Left ventricle myocardium inferior (tissue), 1 donor: ENCODE results near the gene ARHGEF37. TPM values are rescaled to one million over a fixed set of nuclear protein-coding genes. Genes with fewer than 3 reads are reported as not detected.
A peak's percentile ranks its signal among the peaks of the same experiment; 100 is the strongest.
"Not testable (repeated sequence)": the region's sequence is repeated elsewhere in the genome, so short reads cannot be mapped to it uniquely, and the experiment has no call there.

Experiments
- DNase-seq: peaks from one replicate; pipeline ENCODE4 v3.0.0-alpha.2; 2020
- H3K27ac ChIP-seq: fragments of 200-600 bp; replicated peaks from 2 replicates; pipeline ENCODE4 v1.8.0; 2021
- H3K27me3 ChIP-seq: fragments of 200-600 bp; 2 replicates; pipeline ENCODE4 v1.8.0; 2021; ENCODE audit warnings: low read depth
- H3K36me3 ChIP-seq: fragments of 200-600 bp; 2 replicates; pipeline ENCODE4 v1.8.0; 2021
- H3K4me1 ChIP-seq: fragments of 200-600 bp; 2 replicates; pipeline ENCODE4 v1.8.0; 2021
- H3K4me3 ChIP-seq: fragments of 200-600 bp; 2 replicates; pipeline ENCODE4 v1.8.0; 2021; ENCODE audit warnings: mild to moderate bottlenecking, moderate library complexity
- H3K9me3 ChIP-seq: fragments of 200-600 bp; replicated peaks from 2 replicates; pipeline ENCODE4 v1.8.0; 2021
- CTCF ChIP-seq: fragments of 200-600 bp; IDR thresholded peaks from 2 replicates; pipeline ENCODE4 v1.8.0; 2021; ENCODE audit warnings: antibody characterized with exemption, mild to moderate bottlenecking, borderline replicate concordance
- intact Hi-C: fragments of 100-400 bp; cut with micrococcal nuclease; formaldehyde crosslinking; loops from one replicate; pipeline ENCODE4 v1.11.0; 2022
- total RNA-seq: library from RNA; stranded (reverse); fragmentation: NEBNext Ultra II Directional; extraction: Animal tissue kit (Norgen Biotek cat#: 25700); gene quantifications from one replicate; pipeline ENCODE4 v1.2.1, GENCODE V29; 2021
- donor health status: DM: no; HTN: yes; CAD: no; lungs with severe emphysema.

ARHGEF37 gene
- total RNA-seq, 1 donor from 2014 or later, result 22.8 TPM

DNA sequence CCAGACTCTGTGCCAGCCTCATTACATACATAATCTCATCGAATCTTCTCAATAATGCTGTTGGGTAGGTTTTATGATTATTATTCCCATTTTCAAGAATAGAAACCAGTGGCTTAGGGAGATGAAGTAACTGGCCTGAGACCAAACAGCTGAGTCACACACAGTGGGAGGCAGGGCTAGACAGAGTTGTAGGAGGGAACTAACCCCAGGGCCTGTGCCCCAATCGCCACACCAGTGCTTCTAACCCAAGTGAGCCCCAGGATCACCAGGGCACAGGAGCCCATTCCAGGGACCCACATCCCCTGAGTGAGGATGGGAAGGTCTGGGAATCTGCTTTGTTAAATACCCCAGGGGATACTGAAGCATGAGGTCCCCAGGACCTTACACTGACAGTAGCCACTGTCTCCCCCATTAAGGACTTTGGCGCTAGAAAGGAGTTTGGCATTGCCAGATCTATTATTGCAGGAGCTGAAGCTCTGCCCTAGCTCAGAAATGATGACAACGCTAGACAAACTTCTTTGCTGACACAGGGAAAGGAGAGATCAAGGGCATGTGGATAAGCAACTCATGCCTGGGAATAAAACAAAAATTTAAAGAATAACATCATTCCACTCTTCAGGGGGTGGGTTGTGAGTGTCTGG, 85.0 kb downstream of the ARHGEF37 start:
- no peak overlapping the region for H3K4me3 ChIP-seq
- H3K27ac ChIP-seq, result peak overlapping the region; percentile 68
- TF ChIP-seq CTCF, result no peak
- peaks cover 44% of the 10 kb centered on the region for H3K4me1 ChIP-seq
- H3K27me3 ChIP-seq, result no peaks in the 10 kb centered on the region
- DNase-seq, result no peak
- H3K36me3 ChIP-seq, result no peaks in the 10 kb centered on the region
- peaks cover 12% of the 10 kb centered on the region for H3K9me3 ChIP-seq
- intact Hi-C loops, result loop anchor here (2.0 kb wide), 1 partner anchor 162 kb away; no protein-coding TSS in a partner anchor

DNA sequence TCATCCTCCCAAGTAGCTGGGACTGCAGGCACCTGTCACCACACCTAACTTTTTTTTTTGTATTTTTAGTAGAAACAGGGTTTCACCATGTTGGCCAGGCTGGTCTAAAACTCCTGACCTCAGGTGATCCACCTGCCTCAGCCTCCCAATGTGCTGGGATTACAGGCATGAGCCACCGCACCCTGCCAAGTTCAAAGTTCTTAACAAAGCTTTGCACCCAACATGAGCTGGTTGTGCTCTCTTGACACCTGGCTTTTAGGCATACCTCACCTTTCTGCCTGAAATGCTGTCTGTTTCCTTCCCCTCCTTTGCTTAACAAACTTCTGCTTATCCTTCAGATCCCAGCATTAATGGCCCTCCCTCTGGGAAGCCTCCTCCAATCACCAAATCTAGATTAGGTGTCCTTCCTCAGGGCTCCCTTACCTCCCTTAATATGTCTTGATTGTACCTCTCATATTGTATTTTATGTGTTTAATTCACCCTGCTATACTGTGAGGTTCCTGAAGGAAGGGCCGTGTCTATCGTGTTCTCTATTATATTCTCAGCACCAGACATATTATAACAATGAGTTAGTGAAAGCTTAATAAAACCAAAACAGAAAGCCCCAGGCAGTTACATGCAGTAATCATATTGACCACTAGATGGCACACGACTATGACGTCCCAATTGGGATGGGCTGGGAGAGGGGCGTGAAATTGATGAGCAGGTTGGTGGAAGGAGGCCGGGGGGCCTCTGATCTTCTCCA, 86.0 kb downstream of the ARHGEF37 start:
- Histone ChIP-seq H3K27ac (peak overlapping the region; percentile 68), H3K4me1 (peaks cover 48% of the 10 kb centered on the region), H3K9me3 (peaks cover 12% of the 10 kb centered on the region), H3K27me3 (no peaks in the 10 kb centered on the region), H3K4me3 (no peak overlapping the region), H3K36me3 (no peaks in the 10 kb centered on the region)
- peak; percentile 87 for TF ChIP-seq CTCF
- no peak for DNase-seq
- intact Hi-C loops, result loop anchor here (2.0 kb wide), 1 partner anchor 162 kb away; no protein-coding TSS in a partner anchor

DNA sequence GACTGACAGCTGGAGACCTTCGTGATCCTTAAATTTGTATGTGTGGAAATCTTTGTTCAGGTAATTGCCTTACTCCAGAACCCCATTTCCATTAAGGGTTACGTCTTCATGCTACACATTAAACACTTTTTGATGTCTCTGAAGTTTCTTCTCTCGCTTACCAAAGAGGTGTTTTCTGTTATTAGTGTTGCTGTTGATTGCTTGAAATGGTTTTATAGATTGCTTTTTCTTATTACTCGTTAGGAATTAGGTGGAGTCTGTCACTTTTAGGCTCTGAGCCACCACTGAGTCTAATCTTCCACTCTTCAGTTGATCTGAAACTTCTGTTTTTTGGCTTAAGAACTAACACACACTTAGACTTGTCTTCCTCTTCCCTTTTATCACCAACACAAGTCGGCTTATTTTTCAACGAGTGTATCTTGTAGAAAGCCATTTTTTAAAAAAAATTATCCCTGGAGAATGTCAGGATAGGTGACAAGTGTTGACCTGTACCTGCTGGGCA, 86.6 kb downstream of the ARHGEF37 start:
- no peak for DNase-seq
- intact Hi-C loops, result loop anchor here (2.0 kb wide), 1 partner anchor 161 kb away; no protein-coding TSS in a partner anchor
- peak overlapping the region; percentile 68 for H3K27ac ChIP-seq
- H3K27me3 ChIP-seq, result no peaks in the 10 kb centered on the region
- no peak overlapping the region for H3K4me3 ChIP-seq
- no peaks in the 10 kb centered on the region for H3K36me3 ChIP-seq
- H3K9me3 ChIP-seq, result peaks cover 12% of the 10 kb centered on the region
- peak; percentile 7 for TF ChIP-seq CTCF
- peaks cover 48% of the 10 kb centered on the region for H3K4me1 ChIP-seq

- H3K4me1 ChIP-seq, result peaks cover 41% of the 10 kb centered on the region
- H3K4me3 ChIP-seq, H3K36me3 ChIP-seq, H3K27me3 ChIP-seq, DNase-seq, intact Hi-C loops, H3K27ac ChIP-seq: not testable (repeated sequence)
- peaks cover 12% of the 10 kb centered on the region for H3K9me3 ChIP-seq
These were observed 88.0 kb downstream of the ARHGEF37 start for GRCh38 chr5:149669273-149669672.

- Histone ChIP-seq H3K36me3 (no peaks in the 10 kb centered on the region), H3K27me3 (no peaks in the 10 kb centered on the region), H3K27ac (no peak overlapping the region), H3K9me3 (peaks cover 12% of the 10 kb centered on the region), H3K4me1 (peaks cover 39% of the 10 kb centered on the region), H3K4me3 (no peak overlapping the region)
- intact Hi-C loops, result no loop called here
- no peak for TF ChIP-seq CTCF
- DNase-seq, result no peak
These were observed 90.2 kb downstream of the ARHGEF37 start for GRCh38 chr5:149671544-149671943.
